Head of caudate nucleus (tissue), 42 donors: ENCODE data around the gene DOP1B.
"Not testable (repeated sequence)": the region's sequence is repeated elsewhere in the genome, so short reads cannot be mapped to it uniquely, and the experiment has no call there.

Experiments used
- DNase-seq, 42 donors: peaks; one replicate each; pipeline versions ENCODE4 v3.0.0 to v3.0.0-alpha.2; 2020 to 2021; ENCODE audit warnings: mixed read lengths in 7 of 42
- intact Hi-C: fragments of 100-400 bp; cut with DNase I; formaldehyde crosslinking; loops from one replicate; pipeline ENCODE4 v1.15.0; 2022

Gene DOP1B

DNA sequence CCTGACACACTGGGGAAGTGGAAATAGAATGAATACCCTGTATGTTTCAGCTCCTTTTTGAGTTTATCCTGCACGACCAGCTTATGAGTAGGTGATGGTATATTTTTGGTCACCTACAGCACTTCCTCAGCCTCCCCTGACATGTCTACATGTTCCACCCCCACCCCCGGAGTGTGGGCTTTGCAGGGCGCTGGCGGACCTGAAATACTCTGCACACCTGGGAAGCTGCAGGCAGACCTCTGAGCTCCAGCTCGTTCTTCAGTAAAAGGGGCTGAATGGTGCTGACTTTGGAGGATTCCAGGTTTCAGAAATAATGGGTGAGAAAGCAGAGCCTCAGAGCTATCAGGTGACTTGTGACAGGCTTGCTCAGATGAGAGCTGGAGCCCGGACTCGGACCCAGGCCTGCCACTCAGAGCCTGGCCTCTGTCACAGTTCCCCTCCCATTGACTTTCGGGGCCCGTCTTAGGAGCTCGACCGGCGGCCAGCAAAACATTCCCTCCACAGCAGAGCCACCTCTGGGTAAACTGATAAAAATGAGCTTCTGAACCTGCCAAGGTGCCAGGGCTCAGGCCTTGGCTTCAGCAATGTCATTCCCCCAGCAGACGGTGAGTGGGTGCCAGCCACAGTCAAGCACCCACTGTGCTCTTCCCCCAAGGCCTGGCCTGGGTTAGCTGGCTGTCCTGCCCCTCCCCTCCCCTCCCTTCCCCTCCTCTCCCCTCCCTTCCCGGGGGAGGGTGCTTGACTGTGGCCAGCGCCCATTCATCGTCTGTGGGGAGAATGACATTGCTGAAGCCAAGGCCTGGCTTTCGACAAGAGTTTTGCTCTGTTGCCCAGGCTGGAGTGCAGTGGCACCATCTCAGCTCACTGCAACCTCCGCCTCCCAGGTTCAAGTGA is 30.1 kb downstream of the DOP1B start:
- intact Hi-C loops, result no loop called here
- peak in 14 of 42 donors; percentile 21 to 75 (median 40) for DNase-seq

DNA sequence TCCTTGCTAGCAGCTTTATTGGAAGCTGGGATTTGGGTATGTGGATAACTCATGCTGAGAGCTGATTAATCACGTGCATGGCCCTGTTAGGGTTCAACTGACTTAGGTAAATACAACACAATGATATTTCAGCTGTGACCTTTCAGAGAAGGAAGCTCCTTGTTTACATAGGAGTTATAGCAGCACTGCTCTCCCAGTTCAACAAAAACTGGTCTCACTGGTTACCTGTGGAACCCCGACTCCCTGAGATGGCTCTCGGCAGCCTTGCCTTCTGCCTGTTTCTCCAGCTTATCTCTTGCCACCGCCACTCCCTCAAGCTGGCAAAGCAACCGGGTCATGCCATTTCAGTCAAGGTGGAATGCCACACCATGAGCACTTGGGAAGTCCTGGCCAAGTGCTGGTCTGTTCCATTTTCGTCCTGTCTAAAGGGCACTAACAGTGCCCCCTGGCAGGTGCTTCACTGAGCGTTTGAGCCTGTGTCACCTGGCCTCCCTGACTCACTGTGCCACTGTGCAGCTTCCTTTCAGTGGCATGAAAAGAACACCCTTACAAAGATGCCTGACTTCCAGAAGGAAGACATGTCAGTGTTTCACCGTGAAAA is 31.6 kb downstream of the DOP1B start:
- intact Hi-C loops, result no loop called here
- peak in 33 of 42 donors; percentile 14 to 73 (median 45) for DNase-seq

DNA sequence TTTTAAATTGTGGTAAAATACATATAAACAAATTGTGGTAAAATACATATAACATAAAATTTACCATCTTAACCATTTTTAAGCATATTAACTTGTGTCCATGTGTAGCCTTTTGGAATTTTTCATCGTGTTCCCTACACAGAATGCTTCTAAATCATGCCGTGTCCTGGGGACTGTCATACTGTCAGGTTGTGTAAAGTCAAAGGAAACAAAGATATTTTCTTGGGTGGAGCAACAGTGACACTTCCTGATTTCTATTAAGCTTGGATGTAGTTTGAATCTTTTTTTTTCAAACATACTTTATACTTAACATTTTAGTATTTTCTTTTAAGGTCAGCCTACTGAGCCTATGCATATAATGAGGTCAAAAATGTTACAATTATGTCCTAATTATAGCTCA is 32.3 kb downstream of the DOP1B start:
- DNase-seq, result no peak
- intact Hi-C loops, result no loop called here

DNA sequence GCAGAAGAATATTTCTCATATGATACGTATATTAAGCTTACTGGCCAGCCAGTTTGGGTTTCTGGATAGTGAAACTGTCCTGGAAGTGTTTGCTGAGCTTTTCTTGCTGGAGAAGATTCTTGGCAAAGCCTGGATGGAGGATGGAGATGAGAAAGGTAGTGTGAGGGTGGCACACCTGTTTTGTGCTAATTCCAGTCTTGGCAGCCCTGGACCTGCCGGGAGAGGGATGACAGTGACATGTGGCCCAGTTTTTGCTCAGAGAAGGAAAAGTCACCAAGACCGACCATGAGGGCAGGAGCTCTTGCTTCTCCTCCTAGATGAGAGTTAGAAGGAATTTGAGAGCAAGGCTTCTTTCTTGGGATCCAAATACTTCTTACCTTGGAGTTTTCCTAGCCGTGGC is 34.1 kb downstream of the DOP1B start:
- intact Hi-C loops, result no loop called here
- DNase-seq, result peak in 1 of 42 donors; percentile 31

DNA sequence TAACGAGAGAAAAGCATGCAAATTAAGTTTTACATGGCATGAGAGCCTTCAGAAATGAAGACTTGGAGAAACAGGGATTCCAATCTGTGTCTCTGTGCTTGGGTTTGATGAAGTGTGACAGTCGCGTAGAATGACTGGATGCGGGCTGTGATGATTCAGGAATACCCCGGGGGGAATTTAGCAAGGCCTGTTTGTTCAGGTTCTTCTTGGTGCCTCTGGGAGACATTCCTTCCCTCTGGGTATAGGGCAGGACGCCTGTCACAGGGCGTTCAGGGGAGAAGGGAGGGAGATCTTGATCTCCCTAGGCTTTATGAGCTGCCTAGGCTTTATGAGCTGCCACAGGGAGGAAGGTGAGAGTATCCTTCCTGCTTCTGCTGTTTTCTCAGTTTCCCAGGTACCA is 36.6 kb downstream of the DOP1B start:
- DNase-seq, result no peak
- intact Hi-C loops, result no loop called here

DNA sequence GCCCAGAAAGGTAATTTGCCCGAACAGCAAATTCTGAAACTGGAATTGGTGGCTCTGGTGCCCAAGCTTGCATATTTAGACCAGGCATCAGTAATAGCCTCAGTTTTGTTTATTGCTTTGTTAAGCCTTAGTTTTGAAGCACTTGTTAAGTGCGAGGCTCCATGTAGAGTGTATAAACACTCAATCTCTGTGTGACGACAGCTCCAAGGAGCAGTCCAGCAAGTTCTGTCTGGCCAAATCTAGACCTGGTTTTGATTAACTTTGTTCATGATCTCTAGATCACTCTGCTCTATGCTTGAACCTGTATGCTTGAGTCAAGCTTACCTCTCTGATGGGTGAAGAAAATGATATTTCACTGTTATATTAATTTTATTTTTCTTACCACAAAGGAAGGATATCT is 37.4 kb downstream of the DOP1B start:
- no peak for DNase-seq
- intact Hi-C loops, result no loop called here

DNA sequence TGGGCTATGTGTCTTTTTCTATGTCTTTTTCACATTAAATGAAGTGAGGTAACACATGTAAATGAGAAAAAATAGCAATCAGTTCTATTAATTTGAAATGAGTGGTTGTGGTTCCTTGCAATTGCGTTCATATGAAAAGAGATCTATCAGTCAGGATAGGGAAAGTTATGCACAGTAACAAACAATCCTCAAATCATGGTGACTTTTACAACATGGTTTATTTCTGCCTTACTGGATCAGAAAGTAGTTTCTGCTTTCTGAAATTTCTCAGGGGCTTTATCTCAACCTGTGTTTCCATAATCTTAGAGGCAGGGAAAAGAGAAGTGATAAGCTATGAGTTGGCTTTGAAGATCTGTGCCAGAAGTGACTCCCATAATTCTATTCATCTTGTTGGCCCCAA is 39.0 kb downstream of the DOP1B start:
- intact Hi-C loops, result no loop called here
- DNase-seq, result no peak

DNA sequence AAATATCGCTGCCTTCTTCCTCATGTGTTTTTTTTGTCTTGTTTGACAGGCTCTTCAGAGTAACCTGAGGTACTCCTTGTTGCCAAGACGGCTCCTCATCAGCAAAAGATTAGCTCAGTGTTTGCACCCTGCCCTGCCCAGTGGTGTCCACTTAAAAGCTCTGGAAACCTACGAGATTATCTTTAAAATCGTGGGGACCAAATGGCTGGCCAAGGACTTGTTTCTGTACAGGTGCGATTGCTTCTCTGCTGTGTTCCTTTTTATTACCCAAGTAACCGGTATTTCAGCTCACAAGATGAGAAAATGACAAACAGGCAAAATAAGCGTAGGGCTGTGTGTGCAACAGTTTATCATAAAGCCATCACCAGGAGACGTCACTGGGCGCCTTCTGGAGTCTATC is 42.4 kb downstream of the DOP1B start:
- intact Hi-C loops, result no loop called here
- no peak for DNase-seq

DNA sequence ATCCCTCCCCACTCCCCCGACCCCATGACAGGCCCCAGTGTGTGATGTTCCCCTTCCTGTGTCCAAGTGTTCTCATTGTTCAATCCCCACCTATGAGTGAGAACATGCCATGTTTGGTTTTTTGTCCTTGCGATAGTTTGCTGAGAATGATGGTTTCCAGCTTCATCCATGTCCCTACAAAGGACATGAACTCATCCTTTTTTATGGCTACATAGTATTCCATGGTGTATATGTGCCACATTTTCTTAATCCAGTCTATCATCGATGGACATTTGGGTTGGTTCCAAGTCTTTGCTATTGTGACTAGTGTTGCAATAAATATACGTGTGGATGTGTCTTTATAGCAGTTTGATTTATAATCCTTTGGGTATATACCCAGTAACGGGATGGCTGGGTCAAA is 43.0 kb downstream of the DOP1B start:
- intact Hi-C loops, DNase-seq: not testable (repeated sequence)

DNA sequence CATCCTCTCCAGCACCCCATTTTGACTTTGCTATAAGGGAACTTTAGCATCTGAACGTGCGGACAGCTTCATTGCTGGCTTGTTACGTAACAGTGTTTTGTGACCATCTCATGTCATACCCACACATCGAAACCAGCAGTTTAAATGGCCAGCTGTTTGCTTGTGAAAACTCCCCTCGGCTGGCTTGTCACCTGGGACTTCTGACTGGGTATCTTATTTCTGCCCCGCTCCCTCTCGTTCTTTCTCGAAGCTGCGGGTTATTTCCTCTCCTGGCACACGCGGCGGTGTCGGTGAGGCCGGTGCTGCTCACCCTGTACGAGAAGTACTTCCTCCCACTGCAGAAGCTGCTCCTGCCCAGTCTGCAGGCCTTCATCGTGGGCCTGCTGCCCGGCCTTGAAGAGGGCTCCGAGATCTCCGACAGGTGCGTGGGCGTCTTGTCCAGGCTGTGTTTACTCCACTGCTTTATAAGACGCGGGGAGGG is 43.5 kb downstream of the DOP1B start:
- intact Hi-C loops, result loop anchor here (10.0 kb wide), 1 partner anchor 55 kb away; no protein-coding TSS in a partner anchor
- DNase-seq, result no peak

DNA sequence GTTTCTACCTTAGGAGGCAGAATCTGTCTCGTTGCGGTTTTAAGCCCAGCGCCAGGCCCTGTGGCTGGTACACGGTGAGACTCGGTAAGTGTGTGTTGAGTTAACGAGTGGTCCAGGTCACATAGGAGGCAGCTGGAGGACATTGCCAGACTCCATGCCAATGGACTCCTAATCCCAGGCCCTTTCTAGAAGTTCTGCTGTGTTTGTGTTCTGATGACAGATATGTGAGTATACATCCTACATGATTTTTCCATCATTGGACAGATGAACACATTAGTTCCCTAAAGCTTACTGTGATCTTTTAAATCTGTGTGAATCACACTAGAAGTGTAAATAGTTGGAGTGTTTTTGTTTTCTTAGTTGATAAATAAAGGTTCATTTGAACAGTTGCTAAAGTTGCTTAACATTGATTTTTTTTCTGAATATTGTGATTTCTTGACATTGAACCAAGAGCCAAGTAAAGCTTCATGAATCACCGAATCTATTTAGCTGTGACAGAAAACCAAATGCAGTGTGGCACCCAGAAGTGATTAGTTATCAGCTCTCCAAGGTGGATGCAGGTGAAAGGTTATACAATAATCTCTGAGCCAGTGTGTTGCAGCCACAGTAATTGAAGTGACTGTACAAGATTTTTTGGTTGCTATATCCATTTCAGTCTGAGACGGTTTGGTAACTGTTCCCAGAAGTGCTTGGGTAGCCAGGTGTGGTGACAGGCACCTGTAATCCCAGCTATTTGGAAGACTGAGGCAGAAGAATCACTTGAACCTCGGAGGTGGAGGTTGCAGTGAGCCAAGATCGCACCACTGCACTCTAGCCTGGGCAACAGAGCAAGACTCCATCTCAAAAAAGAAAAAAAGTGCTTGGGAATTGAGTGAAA is 46.3 kb downstream of the DOP1B start:
- DNase-seq, result no peak
- intact Hi-C loops, result loop anchor here (10.0 kb wide), 1 partner anchor 58 kb away; no protein-coding TSS in a partner anchor

DNA sequence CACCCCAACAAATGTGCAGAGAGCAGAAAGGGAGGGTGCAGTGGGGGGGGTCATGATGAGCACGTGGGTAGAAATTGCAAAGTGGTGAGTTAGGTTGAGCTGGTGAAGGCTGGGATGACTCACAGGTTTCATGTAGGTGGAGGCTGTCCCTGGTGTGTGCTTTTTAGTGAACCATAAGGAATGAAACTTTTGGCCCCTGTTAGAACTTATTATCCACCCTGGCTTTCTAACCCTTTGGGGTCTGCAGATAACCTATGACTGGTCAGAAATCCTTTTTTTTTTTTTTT is 46.9 kb downstream of the DOP1B start:
- intact Hi-C loops, result loop anchor here (10.0 kb wide), 1 partner anchor 59 kb away; no protein-coding TSS in a partner anchor
- DNase-seq, result peak in 40 of 42 donors; percentile 19 to 82 (median 54)

DNA sequence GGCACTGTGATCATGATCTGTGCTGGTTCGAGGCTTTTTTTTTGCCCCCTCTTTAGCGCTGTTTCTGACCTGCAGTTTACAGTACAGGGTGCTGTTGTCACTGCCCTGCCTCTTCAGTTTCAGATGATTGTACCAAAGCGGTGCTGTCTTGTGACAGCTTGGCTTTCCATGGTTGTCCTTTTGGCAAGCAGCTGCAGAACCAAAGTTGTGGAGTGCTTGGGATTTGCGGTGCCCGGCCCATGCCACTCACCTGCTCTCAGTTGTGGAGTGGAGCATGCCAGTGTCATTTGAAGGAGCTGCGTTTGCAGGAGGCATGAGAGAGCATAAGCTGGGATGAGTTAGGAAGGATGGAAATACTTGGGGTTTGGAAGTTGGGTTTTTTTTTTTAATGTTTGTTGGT is 48.4 kb downstream of the DOP1B start:
- intact Hi-C loops, result loop anchor here (10.0 kb wide), 1 partner anchor 60 kb away; no protein-coding TSS in a partner anchor
- no peak for DNase-seq

DNA sequence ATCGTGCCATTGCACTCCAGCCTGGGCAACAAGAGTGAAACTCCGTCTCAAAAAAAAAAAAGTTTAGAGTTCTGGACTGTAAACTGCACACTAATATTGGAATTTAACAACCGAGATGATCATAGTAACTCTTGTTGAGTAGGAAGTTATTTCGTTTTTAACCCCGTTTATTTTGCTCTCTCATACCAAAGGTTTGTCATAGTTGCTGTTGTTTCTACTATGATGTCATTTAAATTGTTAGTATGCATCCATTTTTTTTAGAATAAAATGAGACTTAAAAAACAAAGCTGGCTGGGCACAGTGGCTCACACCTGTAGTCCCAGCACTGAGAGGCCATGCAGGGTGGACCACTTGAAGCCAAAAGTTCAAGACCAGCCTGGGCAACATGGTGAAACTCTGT is 49.3 kb downstream of the DOP1B start:
- DNase-seq, result no peak
- intact Hi-C loops, result loop anchor here (10.0 kb wide), 1 partner anchor 61 kb away; no protein-coding TSS in a partner anchor
